GM18873 (cell line): ENCODE results near the gene FAM8A1.

Experiments used
- ATAC-seq: cut with Tn5 transposase; IDR thresholded peaks from one replicate; pipeline ENCODE4 v1.9.1; 2021; ENCODE audit warnings: mild to moderate bottlenecking, moderate library complexity, moderate number of reproducible peaks; ENCODE audit not compliant: unreplicated experiment, low FRiP score

The FAM8A1 gene

DNA sequence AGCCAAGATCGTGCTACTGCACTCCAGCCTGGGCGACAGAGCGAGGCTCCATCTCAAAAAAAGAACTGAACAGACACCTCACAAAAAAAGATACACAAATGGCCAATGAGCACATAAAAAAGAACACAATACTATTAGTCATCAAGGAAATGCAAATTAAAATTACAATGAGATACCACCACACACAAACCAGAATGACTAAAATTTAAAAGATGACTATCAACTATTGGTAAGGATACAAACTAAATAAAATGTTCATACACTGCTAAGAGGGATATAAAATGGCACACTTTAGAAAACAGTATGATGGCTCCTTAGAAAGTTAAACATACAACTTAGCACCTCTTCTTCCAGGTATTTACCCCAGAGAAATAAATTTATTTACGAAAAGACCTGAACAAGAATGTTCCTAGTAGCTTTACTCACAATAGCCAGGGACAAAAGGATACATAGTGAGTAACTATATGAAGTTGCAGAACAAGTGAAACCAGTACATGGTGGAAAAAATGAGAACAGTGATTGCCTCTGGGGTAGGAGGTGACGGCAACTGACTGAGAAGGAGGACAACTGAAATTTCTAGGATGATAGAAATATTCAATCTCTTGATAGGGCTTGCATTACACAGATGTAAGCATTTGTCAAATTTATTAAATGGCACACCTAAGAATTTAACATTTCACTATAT lies 53.2 kb downstream of the FAM8A1 start:
- ATAC-seq: no peak

DNA sequence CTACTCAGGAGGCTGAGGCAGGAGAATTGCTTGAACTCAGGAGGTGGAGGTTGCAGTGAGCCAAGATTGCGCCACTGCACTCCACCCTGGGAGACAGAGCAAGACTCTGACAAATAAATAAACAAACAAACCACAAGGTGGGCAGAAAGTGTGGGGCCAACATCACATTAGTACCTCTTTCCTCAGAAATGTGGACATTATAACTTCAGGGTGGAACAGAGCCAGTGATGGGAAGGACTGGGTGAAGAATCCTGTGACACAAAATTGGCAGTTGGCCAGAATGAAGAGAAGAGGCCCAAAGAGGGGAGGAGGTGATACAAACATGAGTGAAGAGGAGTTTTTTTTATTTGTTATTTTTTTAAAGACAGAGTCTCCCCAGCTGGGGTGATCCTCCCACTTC lies 56.0 kb downstream of the FAM8A1 start:
- ATAC-seq: no peak

DNA sequence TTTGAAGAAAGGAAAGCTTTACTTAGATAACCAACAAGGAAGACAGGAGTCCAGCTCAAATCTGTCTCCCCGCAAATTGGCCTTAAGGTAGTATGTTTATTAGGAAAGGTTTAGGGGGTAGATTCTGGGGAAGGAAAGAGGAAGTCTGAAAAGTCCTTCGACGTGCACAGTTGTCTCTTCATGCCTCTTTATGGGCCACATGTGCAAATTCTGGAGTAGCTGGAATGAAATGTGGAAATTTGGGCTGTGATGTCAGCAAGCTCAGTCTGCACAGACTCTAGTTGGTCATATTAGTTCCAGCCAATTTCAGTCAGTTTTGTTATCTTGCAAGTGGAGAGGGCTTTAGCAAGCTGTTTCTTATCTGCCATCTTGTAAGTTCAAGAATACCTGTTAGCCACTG lies 56.5 kb downstream of the FAM8A1 start:
- ATAC-seq: no peak
